HepG2 (cell line): ENCODE results near the gene ADPRM. TPM values are rescaled to one million over a fixed set of nuclear protein-coding genes. Genes with fewer than 3 reads are reported as not detected.

Experiments
- ARNT2 ChIP-seq: sonication (generic); formaldehyde crosslinking; IDR thresholded peaks from 2 replicates; pipeline ENCODE4 v1.8.0; 2022; ENCODE audit warnings: mild to moderate bottlenecking, low read depth, missing genetic modification reagents, moderate library complexity
- HMG20A ChIP-seq: IDR thresholded peaks from 2 replicates; pipeline ENCODE4 v1.6.1; 2016; ENCODE audit warnings: borderline replicate concordance
- KIAA2018 ChIP-seq: sonication (generic); formaldehyde crosslinking; IDR thresholded peaks from 2 replicates; pipeline ENCODE4 v1.5.0; 2020; ENCODE audit warnings: mild to moderate bottlenecking, missing genetic modification reagents, borderline replicate concordance
- MTF1 ChIP-seq: sonication (generic); formaldehyde crosslinking; IDR thresholded peaks from 2 replicates; pipeline ENCODE4 v1.5.0; 2020; ENCODE audit warnings: missing genetic modification reagents
- PHF20 ChIP-seq: sonication (generic); formaldehyde crosslinking; IDR thresholded peaks from 2 replicates; pipeline ENCODE4 v1.5.0; 2020; ENCODE audit warnings: mild to moderate bottlenecking, missing genetic modification reagents
- PTBP1 ChIP-seq: fragments of 200-400 bp; formaldehyde crosslinking; IDR thresholded peaks from 2 replicates; pipeline ENCODE4 v1.6.1; 2018; ENCODE audit warnings: low read length, low read depth; ENCODE audit not compliant: poor library complexity, severe bottlenecking
- SALL1 ChIP-seq: sonication (generic); formaldehyde crosslinking; IDR thresholded peaks from 2 replicates; pipeline ENCODE4 v1.8.0; 2022; ENCODE audit warnings: mild to moderate bottlenecking, missing genetic modification reagents
- ZBTB3 ChIP-seq: sonication (generic); formaldehyde crosslinking; IDR thresholded peaks from 2 replicates; pipeline ENCODE4 v1.4.0; 2020; ENCODE audit warnings: low read depth, mild to moderate bottlenecking, moderate library complexity, missing genetic modification reagents, borderline replicate concordance
- ZNF720 ChIP-seq: sonication (generic); formaldehyde crosslinking; IDR thresholded peaks from 2 replicates; pipeline ENCODE4 v1.4.0; 2020; ENCODE audit warnings: missing genetic modification reagents
- ZNF766 ChIP-seq: sonication (generic); formaldehyde crosslinking; IDR thresholded peaks from 2 replicates; pipeline ENCODE4 v1.5.0; 2020; ENCODE audit warnings: missing genetic modification reagents, borderline replicate concordance
- ZNF772 ChIP-seq: sonication (generic); formaldehyde crosslinking; IDR thresholded peaks from 2 replicates; pipeline ENCODE4 v1.5.0; 2020; ENCODE audit warnings: mild to moderate bottlenecking, missing genetic modification reagents
- ZSCAN22 ChIP-seq: sonication (generic); formaldehyde crosslinking; IDR thresholded peaks from 2 replicates; pipeline ENCODE4 v1.4.0; 2020; ENCODE audit warnings: mild to moderate bottlenecking, missing genetic modification reagents
- polyA plus RNA-seq, 8 experiments: library from polyadenylated mRNA; depleted of rRNA in 3 of 8; stranded (reverse) in 7 of 8; unstranded in 1 of 8; fragments of >200 nt; fragmentation: Illumina TruSeq in 4 of 8; extraction: Trizol in 4 of 8; gene quantifications; 2 replicates each; pipeline versions ENCODE4 v1.2.1 to v1.2.3, GENCODE V29; 2011 to 2016; ENCODE audit warnings: low read depth in 4 of 8, missing spikeins in 1 of 8, mixed read lengths in 1 of 8; ENCODE audit not compliant: insufficient read depth in 1 of 8
- total RNA-seq, 5 experiments: library from RNA; depleted of rRNA; stranded (reverse); fragments of >200 nt; fragmentation: Illumina TruSeq; extraction: Trizol; gene quantifications; 2 replicates each; pipeline ENCODE4 v1.2.3, GENCODE V29; 2016; ENCODE audit warnings: low read depth in 1 of 5
- TF ChIP-seq, protein P1 (sequence below), 2 experiments: sonication (generic) in 1 of 2; formaldehyde crosslinking in 1 of 2; IDR thresholded peaks; 2 replicates each; pipeline versions ENCODE4 v1.4.0 to v1.6.1; 2016 to 2020; ENCODE audit warnings: borderline replicate concordance in 1 of 2, low read depth in 1 of 2, mild to moderate bottlenecking in 1 of 2, missing genetic modification reagents in 1 of 2

Gene ADPRM
- total and polyA plus RNA-seq, 2 of the 13 experiments (the other 11 are each of a cell fraction or from before 2014, with no cell fraction given): 5.6 to 10.8 TPM

DNA sequence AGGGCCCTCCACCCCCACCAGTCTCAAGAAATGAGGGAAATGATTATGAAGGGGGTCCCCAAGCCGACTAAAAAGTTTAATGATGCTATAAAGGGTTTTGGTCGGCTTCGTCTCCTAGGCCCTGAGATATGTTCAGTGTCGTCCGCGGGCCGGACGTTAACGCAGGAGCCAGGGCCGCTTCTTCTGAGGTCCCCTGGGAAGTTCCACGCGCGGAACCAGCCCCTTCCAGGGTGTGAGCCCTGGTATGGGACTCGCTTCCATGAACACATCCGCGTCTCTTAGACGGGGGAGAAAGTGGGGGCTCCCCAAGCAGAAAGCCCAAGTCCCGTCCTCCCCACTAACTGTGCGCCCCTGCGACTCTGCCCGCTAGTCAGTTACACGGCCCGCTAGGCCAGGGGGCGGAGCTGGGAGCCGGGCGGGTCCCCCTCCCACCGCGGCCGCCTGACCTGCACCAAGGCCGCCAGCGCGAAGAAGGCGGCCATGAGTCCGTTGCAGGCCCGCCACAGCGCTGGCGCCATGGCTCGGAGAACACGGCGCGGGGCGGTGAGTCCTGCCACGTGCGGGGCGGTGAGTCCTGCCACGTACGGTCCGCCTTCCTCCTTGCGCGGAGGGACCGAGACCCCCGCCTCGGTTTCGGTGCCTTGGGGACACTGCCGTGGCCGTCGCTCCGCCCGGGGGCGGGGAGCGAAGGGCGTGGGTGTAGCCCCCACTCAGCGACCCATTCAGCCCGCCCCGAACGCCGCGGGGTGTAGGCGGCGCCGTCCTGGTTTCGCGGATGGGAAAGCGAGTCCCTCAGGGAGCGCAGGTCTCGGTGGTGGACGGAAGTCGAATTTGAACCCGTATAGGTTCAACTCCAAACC is 32.2 kb downstream of the ADPRM start, which contains the start of gene TMEM220 (continued):
- TF ChIP-seq MTF1 (no peak), PTBP1 (no peak), PHF20 (CRISPR knock-in tag) (no peak), KIAA2018 (CRISPR knock-in tag) (no peak), SALL1 (peak; percentile 85), ZBTB3 (CRISPR knock-in tag) (no peak), HMG20A (no peak), ZNF720 (CRISPR knock-in tag) (no peak), ZNF772 (CRISPR knock-in tag) (peak; percentile 53; the same call in 1 of the 2 replicates), ZSCAN22 (CRISPR knock-in tag) (no peak), ZNF766 (CRISPR knock-in tag) (peak; percentile 34; the same call in 1 of the 2 replicates), ARNT2 (CRISPR knock-in tag) (no peak)
- TF ChIP-seq, protein P1, sequence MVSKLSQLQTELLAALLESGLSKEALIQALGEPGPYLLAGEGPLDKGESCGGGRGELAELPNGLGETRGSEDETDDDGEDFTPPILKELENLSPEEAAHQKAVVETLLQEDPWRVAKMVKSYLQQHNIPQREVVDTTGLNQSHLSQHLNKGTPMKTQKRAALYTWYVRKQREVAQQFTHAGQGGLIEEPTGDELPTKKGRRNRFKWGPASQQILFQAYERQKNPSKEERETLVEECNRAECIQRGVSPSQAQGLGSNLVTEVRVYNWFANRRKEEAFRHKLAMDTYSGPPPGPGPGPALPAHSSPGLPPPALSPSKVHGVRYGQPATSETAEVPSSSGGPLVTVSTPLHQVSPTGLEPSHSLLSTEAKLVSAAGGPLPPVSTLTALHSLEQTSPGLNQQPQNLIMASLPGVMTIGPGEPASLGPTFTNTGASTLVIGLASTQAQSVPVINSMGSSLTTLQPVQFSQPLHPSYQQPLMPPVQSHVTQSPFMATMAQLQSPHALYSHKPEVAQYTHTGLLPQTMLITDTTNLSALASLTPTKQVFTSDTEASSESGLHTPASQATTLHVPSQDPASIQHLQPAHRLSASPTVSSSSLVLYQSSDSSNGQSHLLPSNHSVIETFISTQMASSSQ (IDR thresholded peaks at IDR 0.05; ENCODE audit: low read depth): no peak
- TF ChIP-seq, protein P1 (CRISPR knock-in tag; IDR thresholded peaks at IDR 0.05; ENCODE audit: borderline replicate concordance): peak; percentile 52; the same call in 1 of the 2 replicates
